ENCODE measurements around the gene PSKH1.

DNA sequence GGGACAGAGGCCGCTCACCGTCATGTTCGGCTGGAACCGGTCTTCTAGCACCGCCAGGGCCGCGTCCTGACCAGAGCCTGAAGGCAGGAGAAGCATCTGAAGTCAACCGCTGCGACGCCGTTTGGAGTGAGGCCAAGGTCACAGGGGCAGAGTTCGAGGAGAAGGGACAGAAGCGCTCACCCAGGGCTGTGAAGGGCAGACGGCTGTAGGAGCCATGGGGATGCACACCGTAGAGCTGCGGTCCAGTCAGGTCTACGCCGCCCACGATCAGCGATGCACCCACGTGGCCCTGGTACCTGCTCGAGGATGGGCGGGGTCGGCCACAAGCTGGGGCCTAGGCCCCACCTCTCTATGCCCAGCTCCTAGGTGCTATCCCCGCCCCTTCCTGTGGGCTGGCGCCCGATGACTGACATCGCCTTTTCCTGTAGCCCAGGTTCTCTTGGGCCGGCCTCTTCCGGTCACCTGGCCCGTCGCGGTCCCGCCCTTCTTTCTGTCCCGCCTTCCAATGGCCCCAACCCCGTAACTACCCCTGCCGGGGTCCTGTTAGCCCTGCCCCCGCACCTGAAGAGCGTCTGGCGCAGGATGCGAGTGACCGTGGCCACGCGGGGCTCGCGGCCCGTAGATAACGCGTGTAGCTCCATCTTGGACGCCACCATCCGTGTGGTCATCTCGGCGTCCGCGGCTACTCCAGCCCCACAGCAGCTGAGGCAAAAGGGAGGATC is 42.5 kb downstream of the PSKH1 start:
- TF ChIP-seq, protein P1, sequence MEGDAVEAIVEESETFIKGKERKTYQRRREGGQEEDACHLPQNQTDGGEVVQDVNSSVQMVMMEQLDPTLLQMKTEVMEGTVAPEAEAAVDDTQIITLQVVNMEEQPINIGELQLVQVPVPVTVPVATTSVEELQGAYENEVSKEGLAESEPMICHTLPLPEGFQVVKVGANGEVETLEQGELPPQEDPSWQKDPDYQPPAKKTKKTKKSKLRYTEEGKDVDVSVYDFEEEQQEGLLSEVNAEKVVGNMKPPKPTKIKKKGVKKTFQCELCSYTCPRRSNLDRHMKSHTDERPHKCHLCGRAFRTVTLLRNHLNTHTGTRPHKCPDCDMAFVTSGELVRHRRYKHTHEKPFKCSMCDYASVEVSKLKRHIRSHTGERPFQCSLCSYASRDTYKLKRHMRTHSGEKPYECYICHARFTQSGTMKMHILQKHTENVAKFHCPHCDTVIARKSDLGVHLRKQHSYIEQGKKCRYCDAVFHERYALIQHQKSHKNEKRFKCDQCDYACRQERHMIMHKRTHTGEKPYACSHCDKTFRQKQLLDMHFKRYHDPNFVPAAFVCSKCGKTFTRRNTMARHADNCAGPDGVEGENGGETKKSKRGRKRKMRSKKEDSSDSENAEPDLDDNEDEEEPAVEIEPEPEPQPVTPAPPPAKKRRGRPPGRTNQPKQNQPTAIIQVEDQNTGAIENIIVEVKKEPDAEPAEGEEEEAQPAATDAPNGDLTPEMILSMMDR (IDR thresholded peaks at IDR 0.05): peak in 1 of 3 experiments; percentile 3
- TF ChIP-seq POLR2A (IDR thresholded peaks at IDR 0.05): peak; percentile 34

All from testis (tissue), 2 donors.